Stimulated activated CD8-positive, alpha-beta memory T cell treated with anti-CD3 and anti-CD28 coated beads, Interleukin-7, amount 100 ng/mL, for 48 hours (primary cell): ENCODE data around the gene OR2S2.

Experiments
- DNase-seq, 2 donors: peaks; one replicate each; pipeline ENCODE4 v3.0.0-alpha.2; 2020; ENCODE audit warnings: low read depth in 1 of 2; ENCODE audit errors: extremely low read depth in 1 of 2

Gene OR2S2

DNA sequence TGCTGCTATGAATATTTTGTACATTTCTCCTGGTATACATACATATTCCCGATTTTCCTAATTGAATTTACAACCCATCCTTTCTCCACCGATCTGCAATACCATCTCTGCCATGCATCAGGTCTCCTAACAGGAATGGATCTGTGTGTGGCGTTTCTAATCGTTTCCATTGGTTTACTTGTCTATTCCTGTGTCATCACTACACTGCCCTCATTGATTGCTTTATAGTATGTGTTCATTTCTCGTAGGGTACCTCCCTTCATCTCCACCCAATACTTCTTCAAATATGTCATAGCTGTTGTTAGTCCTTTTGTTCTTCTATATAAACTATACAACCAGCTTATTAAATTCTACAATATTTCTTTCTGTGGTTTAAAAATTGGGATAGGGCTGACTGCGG is 7.1 kb upstream of the OR2S2 start:
- DNase-seq: no peak

- no peak for DNase-seq
Measured at GRCh38 chr9:35962126-35962906, 4.4 kb upstream of the OR2S2 start.

DNA sequence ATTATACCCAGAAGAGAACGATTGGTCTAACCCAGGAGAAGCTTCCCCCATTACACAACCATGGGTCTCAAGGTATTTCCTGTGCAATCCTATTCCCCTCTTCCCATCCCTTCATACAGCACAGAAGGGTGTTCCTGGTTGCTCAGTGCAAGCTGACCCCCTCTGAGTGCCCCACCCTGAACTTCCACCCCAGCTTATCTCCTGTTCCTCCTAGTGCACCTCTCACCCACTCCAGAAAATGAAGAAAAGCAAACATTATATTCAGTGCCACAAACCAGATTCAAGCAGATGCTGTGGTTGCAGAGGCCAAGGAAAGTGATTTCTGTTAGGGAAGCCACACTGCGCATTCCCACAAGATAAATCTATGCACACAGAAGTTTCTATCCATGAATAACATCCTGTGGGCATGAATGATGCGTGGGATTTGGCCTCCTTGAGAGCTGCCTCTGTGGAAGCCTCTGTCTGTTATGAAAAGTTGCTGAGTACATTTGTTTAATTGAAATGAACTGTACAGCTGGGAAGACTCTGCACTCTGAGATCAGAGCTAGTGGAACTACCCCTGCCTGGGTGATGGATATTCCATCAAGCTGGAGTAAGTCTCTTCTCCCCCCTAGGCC is 2.2 kb upstream of the OR2S2 start:
- no peak for DNase-seq

DNA sequence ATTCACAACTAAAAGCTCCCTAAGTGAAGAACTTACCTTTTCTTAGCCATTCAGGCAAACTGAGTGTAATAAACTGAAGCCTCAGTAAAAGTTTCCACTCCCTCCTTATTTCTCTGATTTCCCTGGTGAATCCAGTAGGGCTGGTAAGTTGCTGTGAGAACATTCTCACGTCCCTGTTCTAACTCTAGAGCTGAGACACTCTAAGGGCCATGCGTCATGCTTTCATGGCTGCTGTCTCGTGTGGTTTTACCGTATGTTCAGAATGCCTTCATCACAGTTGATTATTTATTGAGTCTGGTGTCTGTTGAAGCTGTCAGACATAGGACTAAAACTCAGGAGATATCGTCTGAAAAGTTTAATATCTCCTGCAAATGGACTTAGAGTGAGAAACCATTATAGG is 1.3 kb downstream of the OR2S2 start:
- DNase-seq: no peak

GRCh38 chr9:35954942-35955546 is 2.9 kb downstream of the OR2S2 start:
- no peak for DNase-seq

DNA sequence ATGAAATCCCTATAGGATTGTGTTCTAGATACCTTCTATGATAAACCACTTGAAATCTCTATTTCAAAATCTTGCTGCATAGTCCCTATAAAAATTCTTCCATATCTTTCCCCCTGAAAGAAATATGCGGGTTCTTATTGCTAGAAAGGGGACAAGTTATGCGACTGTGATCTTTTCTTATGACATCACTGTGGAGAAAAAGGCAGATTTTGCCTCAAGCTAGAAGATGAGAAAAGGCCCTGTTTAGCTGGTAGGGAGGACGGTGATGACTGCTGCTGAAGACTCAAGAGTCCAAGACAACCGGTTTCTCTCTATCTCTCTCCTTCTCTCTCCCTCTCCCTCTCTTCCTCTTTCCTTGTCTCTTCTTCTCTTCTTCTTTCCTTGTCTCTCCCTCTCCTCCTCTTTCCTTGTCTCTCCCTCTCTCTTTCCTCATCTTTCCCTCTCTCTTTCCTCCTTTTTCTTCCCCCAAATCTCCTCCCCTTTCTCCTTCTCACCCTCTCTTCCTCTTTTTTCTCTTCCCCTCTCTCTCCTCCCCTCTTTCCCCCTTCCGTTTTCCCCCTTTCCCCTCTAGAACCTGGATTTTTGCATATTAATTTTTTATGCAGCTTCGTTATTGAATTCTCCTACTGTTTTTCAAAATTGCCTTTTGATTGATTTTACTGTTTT is 5.3 kb downstream of the OR2S2 start:
- DNase-seq: no peak

GRCh38 chr9:35951736-35952135 is 6.2 kb downstream of the OR2S2 start:
- no peak for DNase-seq

- no peak for DNase-seq
Measured at GRCh38 chr9:35948901-35949318, 9.0 kb downstream of the OR2S2 start.

DNA sequence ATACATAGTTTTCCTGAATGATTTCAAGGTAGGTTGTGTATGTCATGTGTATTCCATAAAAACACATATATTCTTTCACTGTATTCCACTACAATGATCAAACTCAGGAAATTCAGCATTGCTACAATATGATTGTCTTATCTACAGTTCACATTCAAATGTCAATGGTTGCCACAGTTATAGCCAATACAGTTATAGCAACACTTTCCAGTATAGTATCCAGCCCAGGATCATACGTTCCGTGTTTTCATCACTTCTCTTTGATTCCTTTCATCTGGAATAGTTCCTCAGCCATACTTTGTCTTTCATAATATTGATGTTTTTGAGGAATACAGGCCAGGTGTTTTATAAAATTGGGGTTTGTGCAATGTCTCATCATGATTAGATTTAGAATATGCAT is 9.5 kb downstream of the OR2S2 start:
- DNase-seq: no peak

DNA sequence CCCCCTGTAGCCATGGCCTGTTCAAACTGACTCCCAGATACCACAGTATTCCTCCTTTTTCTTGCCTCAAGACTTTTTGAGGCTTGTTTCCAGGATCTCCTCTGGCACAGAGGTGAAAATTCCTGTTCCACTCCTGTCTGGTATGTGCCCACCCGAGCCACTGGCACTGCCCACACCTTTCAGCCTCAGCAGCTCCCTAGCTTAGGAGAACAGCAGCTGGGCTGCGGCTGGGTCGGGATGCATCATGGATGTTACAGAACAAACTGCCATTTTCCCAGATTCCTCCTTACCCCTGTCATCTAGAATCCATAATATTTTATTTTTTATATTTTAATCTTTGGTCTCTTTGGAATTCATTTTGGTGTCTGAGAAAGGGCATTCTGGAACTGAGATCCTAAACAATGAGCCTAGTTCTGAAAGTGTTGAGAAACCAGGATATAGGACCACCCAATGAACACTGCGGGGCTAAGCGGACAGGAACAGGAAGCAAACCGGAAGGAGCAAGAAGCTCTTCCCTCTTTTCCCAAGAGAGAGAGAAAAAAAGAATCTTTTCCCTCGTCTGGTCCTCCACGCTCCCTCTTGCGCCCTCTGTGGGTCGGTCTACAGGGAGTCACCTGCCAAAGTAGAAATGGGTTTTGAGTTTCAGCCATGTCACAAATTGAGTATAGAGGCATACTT is 12.5 kb downstream of the OR2S2 start:
- peak; percentile 24 to 41 for DNase-seq

GRCh38 chr9:35944841-35945240 is 13.1 kb downstream of the OR2S2 start:
- DNase-seq: no peak

GRCh38 chr9:35944173-35944572 is 13.8 kb downstream of the OR2S2 start:
- no peak for DNase-seq

GRCh38 chr9:35942286-35942685 is 15.7 kb downstream of the OR2S2 start:
- DNase-seq: no peak

GRCh38 chr9:35940458-35941407 is 17.2 kb downstream of the OR2S2 start:
- DNase-seq: no peak

GRCh38 chr9:35939679-35940250 is 18.2 kb downstream of the OR2S2 start:
- DNase-seq: no peak

GRCh38 chr9:35938474-35939356 is 19.2 kb downstream of the OR2S2 start:
- DNase-seq: no peak

DNA sequence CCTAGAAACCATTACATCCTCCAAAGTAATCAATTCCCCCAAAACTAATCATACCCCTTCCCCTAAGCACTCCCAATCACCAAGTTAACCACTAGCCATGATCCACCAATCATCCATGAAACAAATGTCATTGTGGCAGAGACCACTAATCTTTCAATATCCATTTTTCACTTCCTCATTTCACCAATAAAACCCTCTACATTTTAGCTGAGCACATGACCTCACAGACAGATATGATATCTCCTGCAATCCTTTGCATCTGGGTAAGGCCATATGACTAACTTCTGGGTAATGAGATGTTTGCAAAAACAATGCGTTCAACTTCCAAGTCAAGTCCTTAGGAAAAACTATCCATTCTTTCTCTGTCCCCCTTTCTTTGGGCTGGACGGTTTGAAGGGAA is 20.7 kb downstream of the OR2S2 start:
- no peak for DNase-seq

DNA sequence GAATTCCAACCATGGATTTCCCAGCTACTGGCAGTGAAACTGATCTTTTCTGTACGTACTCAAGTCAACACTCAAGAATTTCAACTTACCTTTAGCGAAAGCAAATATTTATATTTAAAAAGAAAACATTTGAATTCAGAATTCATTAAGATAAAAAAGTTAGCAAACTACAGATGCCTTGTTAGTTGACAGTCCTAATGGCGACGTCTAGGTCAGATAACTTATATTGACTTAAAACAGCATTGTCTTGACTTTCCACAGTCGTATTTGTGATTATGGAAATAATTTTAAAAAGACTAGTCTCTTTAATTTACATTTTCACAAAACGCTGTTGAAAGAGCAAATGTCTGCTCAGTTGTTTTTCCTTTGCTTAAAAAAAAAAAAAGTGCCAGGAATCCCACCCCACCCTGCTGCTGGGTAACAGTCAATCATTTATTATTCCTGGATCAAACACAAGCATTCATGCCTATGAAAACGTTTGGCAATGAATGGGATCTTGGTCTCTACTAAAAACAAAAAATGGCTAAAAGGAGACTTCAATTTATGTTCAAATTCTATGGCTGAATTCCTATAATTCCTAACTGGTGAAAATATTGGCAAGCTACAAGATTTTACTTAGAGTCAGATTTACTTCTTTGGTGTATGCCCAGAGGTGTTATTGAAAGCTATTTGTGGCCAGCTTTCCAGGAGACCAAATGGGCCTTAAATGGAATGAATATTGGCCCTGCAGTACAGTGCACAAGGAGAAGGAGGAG is 22.0 kb downstream of the OR2S2 start:
- DNase-seq: no peak
